B cell (primary cell): ENCODE results near the gene RFT1. TPM values are rescaled to one million over a fixed set of nuclear protein-coding genes. Genes with fewer than 3 reads are reported as not detected.

Experiments
- ATAC-seq: fragments of 200-7000 bp; cut with Tn5 transposase; one replicate; pipeline ENCODE4 v1.10.0; 2021; ENCODE audit warnings: low read depth, mild to moderate bottlenecking, moderate number of reproducible peaks, moderate library complexity
- CTCF ChIA-PET: fragments of 350-600 bp; sonication (Branson Sonifier 250); formaldehyde crosslinking; loops from one replicate; lab custom pipeline; 2021; ENCODE audit warnings: antibody characterized with exemption, inconsistent platforms; lab: Charles Lee
- POLR2A ChIA-PET: fragments of 350-600 bp; sonication (Branson Sonifier 250); formaldehyde crosslinking; loops from one replicate; lab custom pipeline; 2021; ENCODE audit warnings: antibody characterized with exemption; lab: Charles Lee
- DNase-seq: peaks from one replicate; pipeline ENCODE4 v3.0.0; 2013
- H2AFZ ChIP-seq: 2 replicates; pipeline ENCODE4 v1.6.1; 2012; ENCODE audit warnings: mild to moderate bottlenecking, low read depth, low read length; ENCODE audit not compliant: insufficient read depth, poor library complexity, severe bottlenecking
- H3K27ac ChIP-seq, 2 donors: 1 replicate in 1 of 2; 2 replicates in 1 of 2; pipeline ENCODE4 v1.5.1; 2012 to 2013; ENCODE audit warnings: low read length in 2 of 2, mild to moderate bottlenecking in 2 of 2, moderate library complexity in 1 of 2
- H3K27me3 ChIP-seq, 4 experiments: fragments of 200-600 bp in 1 of 4; sonication (generic) in 1 of 4; replicated peaks in 1 of 4; 1 replicate in 2 of 4; 2 replicates in 2 of 4; pipeline versions ENCODE4 v1.6.1 to v1.7.0; 2013 to 2016; ENCODE audit warnings: low read length in 3 of 4, mild to moderate bottlenecking in 2 of 4, mixed read lengths in 1 of 4, moderate library complexity in 1 of 4; ENCODE audit not compliant: insufficient read depth in 4 of 4, control insufficient read depth in 3 of 4; ENCODE audit errors: control extremely low read depth in 1 of 4
- H3K36me3 ChIP-seq, 2 experiments: replicated peaks in 1 of 2; 1 replicate in 1 of 2; 2 replicates in 1 of 2; pipeline versions ENCODE4 v1.6.1 to v1.7.1; 2013; ENCODE audit warnings: low read length in 1 of 2; ENCODE audit not compliant: insufficient read depth in 2 of 2, control insufficient read depth in 1 of 2; ENCODE audit errors: control extremely low read depth in 1 of 2, extremely low read depth in 1 of 2
- H3K4me1 ChIP-seq, 2 donors: fragments of 200-600 bp in 1 of 2; sonication (generic) in 1 of 2; 1 replicate in 1 of 2; 2 replicates in 1 of 2; pipeline versions ENCODE4 v1.5.1 to v1.6.1; 2013 to 2017; ENCODE audit warnings: low read length in 2 of 2; ENCODE audit not compliant: control insufficient read depth in 2 of 2, insufficient read depth in 2 of 2
- H3K4me2 ChIP-seq: replicated peaks from 2 replicates; pipeline ENCODE3; 2012; ENCODE audit warnings: mild to moderate bottlenecking, low read depth, low read length; ENCODE audit not compliant: poor library complexity, severe bottlenecking
- H3K4me3 ChIP-seq, 5 experiments: fragments of 200-600 bp in 1 of 5; sonication (generic) in 1 of 5; 1 replicate in 3 of 5; 2 replicates in 2 of 5; pipeline versions ENCODE4 v1.5.1 to v1.7.0; 2011 to 2016; ENCODE audit warnings: low read length in 4 of 5, mild to moderate bottlenecking in 4 of 5, low read depth in 2 of 5, control low read depth in 1 of 5, moderate library complexity in 1 of 5; ENCODE audit not compliant: insufficient read depth in 1 of 5; ENCODE audit errors: control extremely low read depth in 1 of 5, extremely low read depth in 1 of 5
- H3K79me2 ChIP-seq: fragments of 200-600 bp; sonication (generic); one replicate; pipeline ENCODE4 v1.6.0; 2016; ENCODE audit warnings: low read length; ENCODE audit not compliant: control insufficient read depth, insufficient read depth
- H3K9ac ChIP-seq: fragments of 200-600 bp; sonication (generic); 2 replicates; pipeline ENCODE4 v1.6.1; 2017; ENCODE audit warnings: mild to moderate bottlenecking, low read length, moderate library complexity
- H3K9me3 ChIP-seq, 3 donors: one replicate each; pipeline versions ENCODE4 v1.6.1 to v1.7.1; 2013; ENCODE audit warnings: low read length in 2 of 3; ENCODE audit not compliant: control insufficient read depth in 2 of 3, insufficient read depth in 1 of 3; ENCODE audit errors: control extremely low read depth in 1 of 3
- H4K20me1 ChIP-seq: 2 replicates; pipeline ENCODE4 v1.6.0; 2012; ENCODE audit warnings: mild to moderate bottlenecking, low read length; ENCODE audit not compliant: insufficient read depth, control insufficient read depth, poor library complexity, severe bottlenecking
- H3K27ac Mint-ChIP-seq: one replicate; pipeline ENCODE4 v1.8.0; 2021; ENCODE audit warnings: mixed read lengths
- H3K27me3 Mint-ChIP-seq: one replicate; pipeline ENCODE4 v1.8.0; 2021; ENCODE audit warnings: mixed read lengths
- H3K4me1 Mint-ChIP-seq: one replicate; pipeline ENCODE4 v1.8.0; 2021; ENCODE audit warnings: mixed read lengths
- H3K4me3 Mint-ChIP-seq: one replicate; pipeline ENCODE4 v1.8.0; 2021; ENCODE audit warnings: mixed read lengths
- H3K9me3 Mint-ChIP-seq: one replicate; pipeline ENCODE4 v1.8.0; 2022; ENCODE audit warnings: mixed read lengths; ENCODE audit not compliant: insufficient read depth
- CTCF ChIP-seq: fragments of 200-600 bp; IDR thresholded peaks from one replicate; pipeline ENCODE4 v1.8.0; 2022; ENCODE audit warnings: antibody characterized with exemption, mild to moderate bottlenecking
- EZH2 ChIP-seq: IDR thresholded peaks from 2 replicates; pipeline ENCODE4 v1.6.1; 2012; ENCODE audit warnings: borderline replicate concordance, low read depth, mild to moderate bottlenecking, moderate library complexity, low read length; ENCODE audit not compliant: insufficient read depth, poor library complexity, severe bottlenecking
- WGBS: methylation state at CpG from one replicate; pipeline ENCODE4 v1.1.5; 2013; ENCODE audit warnings: missing lambda C conversion rate; ENCODE audit not compliant: insufficient coverage; 5-methylcytosine and 5-hydroxymethylcytosine counted together
- intact Hi-C: fragments of 100-400 bp; cut with micrococcal nuclease; formaldehyde crosslinking; loops from one replicate; pipeline ENCODE4 v1.10.0; 2022
- polyA plus RNA-seq: library from polyadenylated mRNA; depleted of rRNA; stranded (reverse); fragments of >200 nt; gene quantifications from 2 replicates; pipeline ENCODE4 v1.2.3, GENCODE V29; 2012
- total RNA-seq, 2 donors: library from RNA; stranded (reverse); fragments of 120-200 nt in 1 of 2; gene quantifications; 1 replicate in 1 of 2; 2 replicates in 1 of 2; pipeline versions ENCODE4 v1.2.3 to v1.2.4, GENCODE V29; 2013 to 2022

Gene RFT1
- total and polyA plus RNA-seq, 2 donors (not counting 1 experiment from before 2014, with no cell fraction given), result 12.1 to 28.9 TPM

DNA sequence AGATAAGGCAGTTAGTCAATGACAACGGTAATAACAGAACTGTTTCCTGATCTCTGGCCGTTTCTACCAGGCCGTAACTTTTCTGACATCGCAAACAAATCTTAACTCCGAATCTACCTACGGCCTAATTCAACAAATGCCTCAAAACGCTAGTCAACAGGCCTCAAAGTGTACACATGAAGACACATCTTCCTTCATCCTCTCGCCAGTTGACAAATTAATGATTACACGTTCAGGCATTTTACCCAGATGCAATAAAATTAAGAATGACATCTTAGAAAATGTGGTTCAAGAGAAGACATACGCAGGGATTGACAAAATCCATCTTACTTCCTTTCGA is 85.9 kb downstream of the RFT1 start:
- TF ChIP-seq CTCF, result no peak
- TF ChIP-seq EZH2, result no peak
- peaks cover 52% of the 10 kb centered on the region for H3K79me2 ChIP-seq
- H3K9me3 Mint-ChIP-seq, result no peaks in the 10 kb centered on the region
- no peaks in the 10 kb centered on the region for H3K9me3 ChIP-seq
- peak overlapping the region; percentile 78 for H3K4me2 ChIP-seq
- no peak for ATAC-seq
- peaks cover 51% of the 10 kb centered on the region for H3K4me1 Mint-ChIP-seq
- ChIA-PET CTCF (interaction anchor here (0.5 to 1.8 kb wide), 5 partner anchors 10 to 110 kb away, joined by 3 to 13 read pairs (median 3); no protein-coding TSS in a partner anchor), POLR2A (interaction anchor here (0.7 to 1.2 kb wide), 3 partner anchors 13 to 273 kb away, joined by 3 to 5 read pairs (median 5); partner anchors contain the start of gene NEK4)
- WGBS, result 62% methylated on average over 9 of the region's 11 CpGs
- DNase-seq, result no peak
- H3K27me3 ChIP-seq, result no peaks in the 10 kb centered on the region
- H3K27ac Mint-ChIP-seq, result peak overlapping the region; percentile 99
- H3K4me1 ChIP-seq, result peaks cover 27 to 38% of the 10 kb centered on the region in 2 donors
- H3K36me3 ChIP-seq, result no peaks in the 10 kb centered on the region
- peak overlapping the region; percentile 81 to 88 for H3K27ac ChIP-seq
- intact Hi-C loops, result loop anchor here (2.0 to 5.0 kb wide), 3 partner anchors 26 to 274 kb away; partner anchors contain the start of gene NEK4
- no peaks in the 10 kb centered on the region for H3K27me3 Mint-ChIP-seq
- peak overlapping the region; percentile 34 to 84 (median 72) for H3K4me3 ChIP-seq
- peaks cover 20% of the 10 kb centered on the region for H4K20me1 ChIP-seq
- peak overlapping the region; percentile 70 for H2AFZ ChIP-seq
- H3K4me3 Mint-ChIP-seq, result peak overlapping the region; percentile 98
- H3K9ac ChIP-seq, result peak overlapping the region; percentile 81

DNA sequence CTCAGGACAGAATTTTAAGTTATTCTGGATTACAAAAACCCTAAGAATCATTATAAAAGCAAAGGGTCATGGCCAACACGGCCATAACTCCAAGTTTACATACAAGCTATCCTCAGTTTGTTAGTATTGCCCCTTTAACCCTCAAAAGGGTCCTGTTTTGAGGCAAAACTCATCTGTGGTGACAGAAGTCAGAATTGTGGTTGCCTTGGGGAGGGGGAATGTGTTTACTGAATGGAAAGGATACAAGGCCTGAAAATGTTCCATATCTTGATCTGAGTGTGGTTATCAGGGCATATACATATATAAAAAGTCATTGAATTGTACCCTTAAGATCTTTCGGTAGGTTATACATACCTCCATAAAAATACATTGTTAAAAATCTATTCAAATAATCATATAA is 86.5 kb downstream of the RFT1 start:
- Histone ChIP-seq H3K9me3 (no peaks in the 10 kb centered on the region), H3K9ac (no peak overlapping the region), H3K36me3 (no peaks in the 10 kb centered on the region), H3K79me2 (peaks cover 58% of the 10 kb centered on the region), H4K20me1 (peaks cover 26% of the 10 kb centered on the region), H3K4me2 (peak overlapping the region; percentile 78), H3K27ac (peak overlapping the region in 1 of 2 donors; percentile 88), H3K27me3 (no peaks in the 10 kb centered on the region), H3K4me1 (peaks cover 30 to 38% of the 10 kb centered on the region in 2 donors), H3K4me3 (no peak overlapping the region), H2AFZ (no peak overlapping the region)
- H3K4me1 Mint-ChIP-seq, result peaks cover 57% of the 10 kb centered on the region
- peak overlapping the region; percentile 50 for H3K27ac Mint-ChIP-seq
- CTCF ChIA-PET, result interaction anchor here (0.5 to 1.8 kb wide), 6 partner anchors 11 to 110 kb away, joined by 3 to 13 read pairs (median 3); no protein-coding TSS in a partner anchor
- no peak for TF ChIP-seq CTCF
- TF ChIP-seq EZH2, result no peak
- POLR2A ChIA-PET, result interaction anchor here (0.7 to 1.2 kb wide), 2 partner anchors 147 to 255 kb away, joined by 3 to 5 read pairs; no protein-coding TSS in a partner anchor
- peak overlapping the region; percentile 57 for H3K4me3 Mint-ChIP-seq
- no CpG with 5 or more reads among the region's 2 CpGs for WGBS
- intact Hi-C loops, result loop anchor here (2.0 to 5.0 kb wide), 3 partner anchors 25 to 273 kb away; partner anchors contain the start of gene NEK4
- no peaks in the 10 kb centered on the region for H3K27me3 Mint-ChIP-seq
- no peaks in the 10 kb centered on the region for H3K9me3 Mint-ChIP-seq
- no peak for ATAC-seq
- DNase-seq, result no peak
